Measurements from ENCODE around the gene ARF1. TPM values are rescaled to one million over a fixed set of nuclear protein-coding genes. Genes with fewer than 3 reads are reported as not detected.
A peak's percentile ranks its signal among the peaks of the same experiment; 100 is the strongest.

Gene ARF1
- total RNA-seq, 1 donor from 2014 or later = 162 TPM

DNA sequence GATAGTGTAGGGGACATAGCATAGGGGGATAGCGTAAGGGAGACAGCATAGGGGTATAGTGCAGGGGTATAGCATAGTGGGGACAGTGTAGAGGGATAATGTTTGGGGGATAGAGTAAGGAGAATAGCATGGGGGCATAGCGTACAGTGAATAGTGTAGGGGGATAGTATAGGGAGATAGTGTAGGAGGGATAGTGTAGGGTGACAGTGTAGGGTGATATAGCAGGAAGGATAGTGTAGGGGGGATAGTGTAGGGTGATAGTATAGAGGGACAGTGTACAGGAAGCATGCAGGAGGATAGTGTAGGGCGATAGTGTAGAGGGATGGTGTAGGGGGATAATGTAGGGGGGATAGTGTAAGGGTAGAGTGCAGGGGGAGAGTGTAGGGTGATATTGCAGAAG lies 11.7 kb upstream of the ARF1 start:
- no peak for DNase-seq (ENCODE audit: low read depth)

DNA sequence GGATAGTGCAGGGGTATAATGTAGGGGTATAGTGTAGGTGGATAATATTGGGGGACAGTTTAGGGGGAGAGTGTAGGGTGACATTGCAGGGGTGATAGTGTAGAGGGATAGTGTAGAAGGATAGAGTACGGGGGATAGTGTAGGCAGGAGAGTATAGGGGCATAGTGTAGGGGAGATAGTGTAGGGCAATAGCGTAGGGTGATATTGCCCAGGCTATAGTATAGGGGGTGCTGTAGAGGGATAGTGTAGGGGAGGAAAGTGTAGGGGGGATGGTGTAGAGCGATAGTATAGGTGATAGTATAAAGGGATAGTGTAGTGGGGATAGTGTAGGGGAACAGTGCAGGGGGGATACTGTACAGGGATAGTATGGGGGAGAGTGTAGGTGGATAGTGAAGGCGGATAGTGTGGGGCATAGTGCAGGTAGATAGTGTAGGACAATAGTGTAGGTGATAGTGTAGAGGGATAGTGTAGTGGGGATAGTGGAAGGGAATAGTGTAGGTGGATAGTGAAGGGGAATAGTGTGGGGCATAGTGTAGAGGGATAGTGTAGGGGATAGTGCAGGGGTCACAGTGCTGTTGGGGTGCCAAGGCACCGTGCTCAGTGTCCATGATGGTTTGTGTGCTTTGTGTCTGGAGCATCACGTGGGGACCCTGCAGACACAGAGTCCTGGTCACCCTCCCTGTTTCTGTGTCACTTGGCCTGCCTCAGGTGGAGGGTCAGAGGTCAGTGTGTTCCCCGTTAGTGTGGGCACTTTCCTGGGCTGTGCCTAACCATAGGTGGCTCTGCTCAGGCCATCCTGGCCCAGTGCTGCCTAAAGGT lies 10.5 kb upstream of the ARF1 start:
- no peak for DNase-seq (ENCODE audit: low read depth)

DNA sequence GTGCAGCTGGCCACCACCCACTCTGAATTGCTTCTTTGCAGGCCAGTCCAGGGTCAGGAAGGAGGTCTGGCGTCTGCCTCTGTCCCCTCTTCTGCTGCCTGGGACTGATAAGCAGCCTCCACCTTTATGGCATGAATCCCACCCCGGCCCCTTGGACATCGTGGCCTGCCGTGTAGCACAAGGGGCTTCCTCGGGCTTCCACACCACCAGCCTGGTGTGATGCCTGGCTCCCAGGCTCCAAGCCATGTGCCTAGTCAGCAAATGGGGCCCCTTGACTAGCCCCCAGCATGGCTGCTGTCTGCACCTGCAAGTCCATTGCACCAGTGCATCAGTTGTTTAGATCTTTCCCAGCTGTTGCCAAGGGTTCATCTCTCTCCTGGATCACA lies 9.9 kb upstream of the ARF1 start:
- no peak for DNase-seq (ENCODE audit: low read depth)

DNA sequence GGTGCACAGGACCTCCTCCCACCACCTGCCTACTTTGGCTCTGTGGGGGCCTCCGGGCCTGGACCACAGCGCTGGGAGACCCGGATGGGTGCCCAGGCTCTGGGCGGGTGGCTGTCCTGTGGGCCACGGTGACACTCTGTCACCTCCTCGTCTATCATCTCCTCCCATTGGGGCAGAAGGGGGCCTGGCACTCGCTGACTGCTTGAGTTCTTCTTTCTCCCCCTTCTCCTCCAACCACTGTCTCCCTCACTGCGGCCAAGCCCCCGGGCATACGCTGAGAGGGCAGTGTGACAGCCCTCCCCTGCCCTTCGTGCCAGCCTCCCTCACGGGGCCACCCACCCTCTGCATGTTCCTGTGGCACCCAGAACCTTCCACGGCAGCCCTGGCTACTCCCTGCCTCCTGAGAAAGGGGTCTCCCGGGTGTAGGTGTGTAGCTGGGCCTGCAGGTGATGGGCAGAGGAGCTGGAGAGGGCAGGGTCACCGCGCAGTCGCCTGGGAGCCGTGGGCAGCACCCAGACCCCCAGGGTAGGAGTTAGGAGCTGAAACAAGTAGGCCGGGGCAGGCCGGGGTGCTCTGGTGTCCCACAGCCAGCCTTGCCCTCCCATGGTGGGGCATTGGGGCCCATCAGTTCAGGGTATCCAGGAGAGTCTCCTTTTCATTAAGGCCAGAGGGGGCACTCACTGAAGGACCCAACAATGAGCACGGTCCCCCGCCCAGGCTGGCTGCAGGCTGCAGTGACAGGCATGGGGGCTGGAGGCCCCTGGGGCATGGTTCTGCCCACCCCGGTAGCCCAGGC lies 9.2 kb upstream of the ARF1 start:
- DNase-seq (ENCODE audit: low read depth) = no peak

DNA sequence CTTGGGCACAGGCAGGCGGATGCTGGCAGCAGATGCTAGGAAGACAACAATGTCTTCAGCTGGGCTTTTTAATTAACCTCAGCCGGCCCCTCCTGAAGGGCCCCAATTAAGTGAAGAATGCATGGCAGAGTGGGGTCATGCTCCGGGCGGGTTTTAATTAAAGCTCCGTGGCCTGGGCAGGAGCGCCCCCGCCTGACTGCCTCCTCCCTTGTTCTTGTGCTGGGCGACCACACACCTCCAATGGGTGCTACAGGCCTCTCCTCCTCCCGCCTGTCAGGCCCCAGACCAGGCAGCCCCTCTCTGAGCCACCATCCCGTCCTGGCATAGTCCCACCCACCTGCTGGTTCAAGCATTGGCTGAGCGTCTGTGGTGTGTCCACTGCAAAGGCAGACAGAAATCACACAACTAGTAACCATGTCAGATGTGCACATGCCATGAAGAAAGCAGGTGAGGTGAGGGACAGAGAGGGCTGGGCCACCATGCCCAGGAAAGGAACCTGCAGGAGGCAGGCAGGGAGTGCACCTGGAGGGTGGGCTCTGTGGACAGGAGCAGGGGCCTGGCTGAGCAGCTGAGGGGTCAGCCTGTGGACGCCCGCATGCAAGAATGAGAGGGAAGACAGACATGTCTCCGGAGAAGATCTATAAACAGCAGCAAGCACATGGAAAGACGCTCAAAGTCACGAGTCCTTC lies 8.5 kb upstream of the ARF1 start:
- DNase-seq (ENCODE audit: low read depth) = no peak

DNA sequence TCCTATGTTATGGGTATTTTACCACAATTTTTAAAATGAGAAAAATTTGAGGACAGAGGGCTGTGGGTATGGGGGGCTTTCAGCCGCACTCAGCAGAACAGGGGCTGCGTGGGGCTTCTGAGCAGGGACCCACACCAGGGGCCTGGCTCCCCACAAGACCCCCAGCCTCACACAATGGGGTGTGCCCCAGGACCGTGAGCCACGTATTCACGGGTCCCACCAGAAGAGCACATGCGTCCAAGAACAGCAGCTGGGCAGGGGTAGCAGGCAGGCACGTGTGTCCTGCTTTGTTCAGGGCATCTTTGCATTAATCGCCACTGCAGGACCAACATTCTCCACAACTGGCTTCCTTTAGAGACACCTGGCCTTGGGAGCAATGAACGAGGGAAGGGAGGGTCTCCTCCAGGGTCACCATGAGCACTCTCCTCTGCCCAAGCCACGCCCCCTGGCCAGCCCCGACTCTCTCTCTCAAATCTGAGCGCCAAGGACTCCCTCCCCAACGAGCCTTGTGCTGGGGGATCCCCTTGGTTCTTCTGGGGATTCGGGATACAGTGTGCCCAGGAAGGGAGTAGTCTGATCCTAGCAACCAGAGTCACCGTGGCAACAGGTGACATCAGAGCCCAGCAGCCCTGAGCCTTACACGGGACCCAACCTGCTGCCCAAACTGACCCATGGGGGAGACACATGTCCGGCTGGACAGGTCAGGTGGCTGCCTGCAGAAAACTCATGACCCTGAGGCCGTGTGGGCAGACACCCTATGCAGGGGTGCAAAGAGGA lies 7.4 kb upstream of the ARF1 start:
- no peak for DNase-seq (ENCODE audit: low read depth)

DNA sequence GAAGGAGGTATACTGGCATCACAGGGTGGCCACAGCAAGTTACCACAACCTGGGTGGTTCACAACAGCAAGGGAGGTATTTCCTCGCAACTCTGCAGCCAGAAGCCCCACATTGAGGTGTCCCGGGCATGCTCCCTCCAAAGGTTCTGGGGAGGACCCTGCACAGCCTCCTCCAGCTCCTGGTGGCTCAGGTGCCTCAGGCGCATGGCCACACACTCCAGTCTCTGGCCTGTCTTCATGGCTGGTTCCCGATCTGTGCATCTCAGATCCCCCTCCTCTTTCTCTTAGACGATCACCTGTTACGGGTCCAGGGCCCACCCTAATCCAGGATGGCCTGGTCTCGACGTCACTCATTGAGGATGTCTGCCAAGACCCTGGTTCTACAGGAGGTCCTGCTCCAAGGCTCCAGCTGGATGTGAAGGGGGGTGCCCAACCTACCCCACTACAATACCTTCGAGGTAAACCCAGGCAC lies 6.7 kb upstream of the ARF1 start:
- no peak for DNase-seq (ENCODE audit: low read depth)

DNA sequence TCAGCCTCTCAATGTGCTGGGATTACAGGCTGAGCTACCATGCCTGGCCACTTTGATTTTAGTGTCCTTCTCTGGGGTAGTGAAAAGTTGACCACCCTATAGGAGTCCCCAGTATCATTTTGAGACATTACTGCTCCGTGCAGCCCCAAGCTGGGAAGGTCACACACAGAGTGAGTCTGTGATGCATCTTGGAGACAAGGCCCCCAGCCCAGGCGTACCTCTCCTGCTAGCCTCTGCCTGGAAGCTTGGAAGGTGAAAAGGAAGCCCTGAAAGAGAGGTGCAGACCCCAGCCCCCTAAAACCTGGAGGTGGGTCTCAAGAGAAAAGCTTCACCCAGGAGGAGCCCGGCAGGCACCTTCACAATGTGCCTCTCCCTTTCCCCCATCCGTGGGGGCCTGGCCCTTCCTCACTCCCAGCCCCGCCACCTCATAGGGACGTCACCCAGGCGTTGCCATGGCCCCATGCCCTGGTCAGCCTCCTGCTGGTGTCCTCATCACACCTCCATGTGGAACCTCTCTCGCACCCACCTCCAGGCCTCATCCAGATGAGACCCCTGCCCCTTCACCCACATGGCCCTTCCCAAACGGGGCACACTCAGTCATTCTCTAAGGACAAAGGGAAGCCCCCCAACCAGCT lies 5.6 kb upstream of the ARF1 start:
- DNase-seq (ENCODE audit: low read depth) = no peak

DNA sequence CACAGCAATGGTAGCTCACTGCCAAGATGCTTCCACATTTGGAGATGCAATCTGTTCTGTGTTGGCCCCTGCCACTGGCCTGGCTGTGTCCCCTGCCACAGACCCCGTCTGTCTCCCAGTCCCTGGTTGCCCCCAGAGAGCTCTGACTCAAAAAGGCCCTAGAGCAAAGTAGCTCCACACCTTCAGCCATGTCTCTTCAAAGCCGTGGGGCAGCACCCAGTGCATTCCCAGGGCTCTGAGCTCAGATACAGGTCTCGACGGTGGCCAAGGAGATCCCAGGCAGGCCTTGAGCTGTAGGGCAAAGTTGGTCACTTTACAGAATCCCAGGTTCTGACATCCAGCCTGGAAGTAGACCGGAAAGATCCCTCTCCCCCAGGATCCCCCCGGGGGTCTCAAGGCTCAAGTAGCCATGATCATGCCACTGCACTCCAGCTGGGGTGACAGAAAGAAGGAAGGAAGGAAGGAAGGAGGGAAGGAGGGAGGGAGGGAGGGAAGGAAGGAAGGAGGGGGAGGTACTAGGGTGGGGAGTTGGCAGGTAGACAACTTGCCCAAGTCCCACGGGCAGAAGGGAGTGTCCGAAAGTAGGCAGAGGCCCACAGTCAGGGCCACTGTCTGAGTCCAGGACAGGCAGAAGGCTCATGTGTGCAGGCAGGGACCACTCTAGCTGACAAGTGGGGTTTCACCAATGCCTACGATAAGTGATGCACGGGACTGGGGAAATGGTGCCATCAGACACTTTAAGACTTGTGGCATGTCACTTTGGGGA lies 4.8 kb upstream of the ARF1 start:
- no peak for DNase-seq (ENCODE audit: low read depth)

DNA sequence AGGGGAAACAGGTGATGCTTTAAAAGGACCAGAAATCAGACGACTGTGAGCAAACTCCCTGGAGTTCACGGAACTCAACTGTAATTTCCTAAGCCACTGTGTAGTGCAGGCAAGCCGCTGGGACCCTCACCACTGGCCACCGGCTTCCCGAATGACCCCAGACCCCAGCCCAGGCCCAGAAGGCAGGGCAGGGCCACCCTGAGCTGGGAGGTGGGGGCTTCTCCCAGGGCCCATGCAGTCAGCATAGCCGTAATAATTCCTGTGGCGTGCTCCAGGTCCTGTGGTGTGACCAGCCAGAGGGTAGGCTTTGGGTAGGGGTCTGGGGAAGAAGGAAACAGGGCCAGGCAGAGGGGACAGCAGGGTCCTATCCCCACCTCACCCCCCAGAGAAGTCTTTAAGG lies 3.5 kb upstream of the ARF1 start:
- no peak for DNase-seq (ENCODE audit: low read depth)

DNA sequence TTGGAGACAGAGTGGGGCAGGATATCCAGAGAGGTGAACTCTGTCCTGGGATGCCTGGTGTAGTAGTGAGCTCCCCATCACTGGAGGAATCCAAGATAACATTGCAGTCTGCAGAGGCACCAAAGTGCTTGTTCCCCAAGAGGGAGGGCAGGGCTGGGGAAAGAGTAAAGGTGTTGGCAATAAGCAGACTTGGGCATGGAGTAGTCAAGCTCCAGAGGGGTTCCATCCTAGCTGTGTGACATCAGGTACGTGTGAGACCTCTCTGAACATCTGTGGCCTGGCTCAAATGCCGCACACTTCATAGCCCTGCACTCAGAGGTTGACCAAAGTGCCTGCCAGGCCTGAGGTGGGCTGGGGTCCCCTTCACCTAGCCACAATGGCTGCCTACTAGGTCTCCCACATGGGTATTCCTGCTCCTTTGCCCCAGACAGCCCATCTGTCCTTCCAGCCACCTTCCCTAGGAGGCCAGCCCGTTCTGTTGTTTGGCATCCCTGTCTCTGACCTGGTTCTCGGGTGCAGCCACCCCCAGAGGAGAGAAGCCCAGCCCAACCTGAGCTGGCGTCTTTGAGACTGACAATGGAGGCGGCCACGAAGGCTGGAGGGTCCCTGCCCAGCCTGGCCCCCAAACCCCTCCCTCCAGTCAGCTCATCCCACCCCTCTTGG lies 2.8 kb upstream of the ARF1 start:
- no peak for DNase-seq (ENCODE audit: low read depth)

DNA sequence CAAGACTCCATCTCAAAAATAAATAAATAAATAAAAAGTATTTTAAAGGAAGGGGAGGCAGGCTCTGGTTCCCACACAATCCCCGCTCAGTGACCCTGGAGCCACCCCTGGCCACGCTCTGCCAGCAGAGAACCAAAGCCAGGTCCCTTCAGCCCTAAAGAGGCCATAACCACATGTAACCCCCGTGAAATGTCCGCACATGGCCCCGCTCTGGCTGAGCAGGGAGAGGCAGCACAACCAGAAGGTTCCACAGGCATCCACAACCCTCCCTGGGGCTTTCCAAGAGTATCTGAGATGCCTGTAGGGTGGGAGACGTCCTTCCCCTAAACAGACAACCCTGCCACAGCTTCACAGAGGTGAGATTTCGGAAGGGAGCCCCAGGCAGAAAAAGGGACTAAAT lies 1.4 kb upstream of the ARF1 start:
- no peak for DNase-seq (ENCODE audit: low read depth)

DNA sequence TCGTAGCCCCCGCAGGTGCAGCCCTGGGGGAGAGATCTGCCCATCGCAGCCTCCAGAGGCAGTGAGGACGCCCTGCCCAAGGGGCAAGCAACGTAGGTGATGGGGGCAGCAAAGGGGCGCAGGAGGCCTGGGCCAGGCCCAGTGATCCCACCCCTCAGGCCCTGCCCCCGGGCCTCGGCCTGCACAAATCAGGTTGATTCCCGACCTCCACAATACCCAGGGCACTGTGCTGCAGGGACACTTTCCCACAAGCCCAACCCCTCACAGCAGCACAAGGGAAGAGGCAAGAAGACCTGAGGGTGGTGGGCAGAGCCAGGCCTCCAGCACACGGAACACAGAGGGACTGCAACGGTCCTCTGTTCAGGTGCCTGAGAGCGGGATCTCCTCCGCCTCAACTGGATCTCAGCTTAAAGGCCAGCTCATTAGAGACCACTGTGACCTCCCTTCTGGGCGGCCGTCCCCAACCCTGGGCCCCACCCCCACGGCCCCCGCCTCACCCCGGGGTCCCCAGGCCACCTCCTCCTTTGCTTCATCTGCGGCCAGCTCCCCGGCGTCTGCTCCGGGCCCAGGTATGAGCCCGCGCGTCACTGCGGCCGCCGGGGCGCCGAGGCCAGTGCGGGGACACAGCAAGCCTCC lies 812 bp upstream of the ARF1 start:
- DNase-seq (ENCODE audit: low read depth) = no peak

DNA sequence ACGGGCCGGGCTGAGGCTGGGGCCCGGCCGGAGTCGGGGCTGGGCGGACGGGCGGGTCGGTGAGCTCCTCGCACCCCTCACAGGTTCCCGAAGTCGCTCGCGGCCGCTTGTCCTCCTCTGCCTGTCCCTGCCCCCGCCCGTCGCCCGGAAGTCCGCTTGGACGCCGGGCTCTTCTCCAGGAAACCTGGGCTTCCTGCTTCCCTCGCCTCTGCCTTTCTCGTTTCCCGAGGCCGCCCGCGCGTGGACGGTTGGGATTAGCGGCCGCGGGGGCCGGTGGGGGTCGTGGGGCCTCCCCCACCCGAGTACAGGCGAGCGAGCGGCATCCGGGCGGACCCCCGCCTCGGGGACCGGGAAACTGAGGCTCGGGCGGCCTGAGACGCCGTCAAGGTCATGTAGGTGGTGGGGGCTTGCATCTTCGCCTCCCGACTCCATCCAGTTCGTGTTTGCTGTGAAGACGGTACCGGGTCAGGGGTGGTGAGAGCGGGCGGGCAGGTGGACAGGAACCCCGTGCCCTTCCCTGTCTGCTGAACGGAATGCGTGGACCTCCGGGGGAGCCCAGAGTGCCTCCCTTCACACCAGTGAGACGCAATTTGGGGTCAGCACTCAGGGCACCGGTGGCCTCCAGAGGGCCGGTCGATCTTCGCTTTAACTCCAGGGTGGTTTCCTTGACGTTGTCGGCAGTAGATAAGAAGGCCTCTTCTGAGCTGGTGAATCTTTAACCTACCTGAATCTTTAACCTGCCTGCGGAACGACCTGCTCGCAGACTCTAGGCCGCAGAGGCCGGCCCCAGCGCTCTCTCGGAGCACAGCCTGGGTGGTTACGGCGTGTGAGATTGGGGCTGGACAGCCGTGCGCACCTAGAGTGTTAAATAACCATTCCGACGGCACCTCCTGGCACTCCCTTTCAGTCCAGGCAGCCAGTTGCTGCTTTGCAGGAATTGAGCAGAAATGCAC lies 686 bp downstream of the ARF1 start:
- DNase-seq (ENCODE audit: low read depth) = peak; percentile 43

DNA sequence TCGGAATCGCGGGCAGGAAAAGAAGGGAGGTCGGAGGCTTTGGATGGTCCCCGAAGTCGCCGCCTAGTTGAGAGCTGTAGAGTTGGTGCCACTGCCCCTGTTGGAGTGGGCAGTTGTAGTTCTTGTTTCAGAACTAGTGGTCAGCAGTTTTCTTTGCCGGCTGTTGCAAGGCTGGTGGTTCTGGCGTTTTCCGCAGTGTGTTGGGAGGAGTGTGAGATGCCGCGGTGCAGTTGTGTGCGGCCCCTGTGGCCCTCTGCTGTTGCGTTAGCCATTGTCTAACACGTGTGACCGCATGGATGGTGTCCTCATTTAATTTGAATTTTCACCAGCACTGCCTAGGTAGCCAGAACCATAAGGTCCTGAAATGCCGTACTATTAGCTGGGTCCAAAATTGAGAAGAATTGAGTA lies 1.4 kb downstream of the ARF1 start:
- DNase-seq (ENCODE audit: low read depth) = no peak

DNA sequence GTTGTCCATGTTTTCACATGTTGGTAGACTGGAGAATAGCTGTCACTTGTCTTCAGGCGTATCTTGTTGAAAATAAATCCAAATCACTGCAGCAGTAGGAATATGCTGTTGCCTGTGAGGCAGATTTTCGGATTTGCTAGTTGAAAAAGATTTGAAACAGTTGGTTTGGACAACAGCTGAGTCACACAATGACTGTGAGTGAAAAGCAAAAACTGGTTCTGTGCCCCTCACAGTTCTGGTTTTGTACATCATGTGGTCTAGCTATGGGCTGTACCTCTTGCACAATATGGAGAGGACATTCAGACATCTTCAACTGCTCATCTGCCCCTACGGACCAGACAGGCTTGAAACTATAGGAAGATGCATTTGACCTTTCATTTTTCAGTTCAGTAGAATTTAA lies 1.8 kb downstream of the ARF1 start:
- peak; percentile 65 for DNase-seq (ENCODE audit: low read depth)

DNA sequence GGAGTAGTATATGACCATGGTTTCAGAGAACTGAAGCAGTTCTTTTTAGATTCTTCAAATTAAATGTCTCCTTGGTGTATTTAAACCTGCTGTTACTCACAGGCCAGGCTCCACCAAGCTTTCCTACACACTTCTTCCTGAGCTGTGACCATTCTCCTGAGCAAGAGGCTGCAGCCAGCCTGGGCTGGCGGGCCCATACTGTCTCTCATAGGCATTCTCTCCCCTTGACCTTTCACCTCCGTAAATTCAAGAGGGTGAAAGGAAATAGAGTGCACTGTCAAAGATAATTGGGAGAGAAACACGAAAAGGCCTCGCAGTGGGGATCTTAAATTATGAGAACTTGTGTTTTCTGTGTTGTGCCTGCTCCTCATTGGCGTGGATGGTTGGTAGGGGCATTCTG lies 2.3 kb downstream of the ARF1 start:
- no peak for DNase-seq (ENCODE audit: low read depth)

DNA sequence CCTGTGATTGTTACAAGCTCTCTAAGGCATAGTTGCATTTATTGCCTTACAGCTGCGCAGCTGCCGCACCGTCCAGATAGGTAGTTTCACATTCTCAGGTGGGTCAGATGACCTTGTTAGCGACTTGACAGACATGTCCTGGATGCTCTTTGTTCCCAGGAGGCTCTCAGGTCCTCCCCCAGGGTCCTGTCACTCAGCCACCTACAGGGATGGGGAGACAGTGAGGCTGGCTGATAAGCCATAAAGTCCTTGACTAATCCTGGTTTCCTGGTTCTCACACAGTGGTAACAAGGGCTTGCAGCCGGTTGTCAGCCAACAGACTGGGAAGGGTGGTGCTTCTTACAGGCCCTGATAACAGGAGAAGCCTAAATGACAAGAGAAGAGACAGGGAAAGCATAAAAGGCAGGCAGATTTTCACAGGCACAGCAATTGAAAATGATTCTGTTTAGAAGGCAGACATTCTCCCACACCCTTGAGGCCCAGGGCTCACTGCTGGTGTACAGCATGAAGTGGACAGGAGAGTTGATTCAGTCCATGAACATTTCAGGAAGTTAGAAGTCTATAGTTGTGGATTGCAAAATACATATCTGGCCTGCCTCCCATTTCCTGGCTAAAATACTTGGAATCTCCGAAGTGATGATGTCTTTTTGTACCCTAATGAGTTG lies 2.9 kb downstream of the ARF1 start:
- DNase-seq (ENCODE audit: low read depth) = peak; percentile 28

All from renal cortical epithelial cell (primary cell).